Hematopoietic multipotent progenitor cell treated with erythropoietin and hydrocortisone succinate and interleukin-3 and kit ligand, for 4 days (in vitro differentiated cells): Measurements from ENCODE around the gene TMCO5A.
"Not testable (repeated sequence)": the region's sequence is repeated elsewhere in the genome, so short reads cannot be mapped to it uniquely, and the experiment has no call there.

Experiments
- DNase-seq: peaks from one replicate; pipeline ENCODE4 v3.0.0-alpha.2; 2015

TMCO5A gene

GRCh38 chr15:37934340-37934739 is at the start of gene TMCO5A:
TSS of gene TMCO5A (plus strand) at chr15:37934640. CDS start at chr15:37936324, 1,684 bp downstream.
- no peak for DNase-seq

DNA sequence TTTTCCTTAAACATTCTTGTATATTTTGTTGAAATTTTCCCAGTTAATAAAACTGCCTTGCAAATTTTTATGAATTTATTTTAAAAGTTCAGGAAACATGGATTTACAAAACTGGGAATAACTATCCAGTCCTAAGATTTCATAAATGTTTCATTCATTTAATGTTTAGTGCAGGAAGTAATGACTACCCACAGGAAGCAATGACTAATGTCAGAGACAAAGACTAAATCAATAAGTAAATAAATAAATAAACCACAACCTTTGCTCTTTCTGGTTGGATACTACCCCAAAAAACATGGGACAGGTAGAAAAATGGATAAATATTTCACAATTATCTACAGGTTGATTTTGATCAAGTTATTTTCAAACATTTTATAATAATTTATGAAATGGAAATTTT is 48.8 kb upstream of the TMCO5A start:
- no peak for DNase-seq

GRCh38 chr15:37888356-37888755 is 46.1 kb upstream of the TMCO5A start:
- no peak for DNase-seq

- peak; percentile 72 for DNase-seq
Measured at GRCh38 chr15:37891766-37892368, 42.6 kb upstream of the TMCO5A start.

DNA sequence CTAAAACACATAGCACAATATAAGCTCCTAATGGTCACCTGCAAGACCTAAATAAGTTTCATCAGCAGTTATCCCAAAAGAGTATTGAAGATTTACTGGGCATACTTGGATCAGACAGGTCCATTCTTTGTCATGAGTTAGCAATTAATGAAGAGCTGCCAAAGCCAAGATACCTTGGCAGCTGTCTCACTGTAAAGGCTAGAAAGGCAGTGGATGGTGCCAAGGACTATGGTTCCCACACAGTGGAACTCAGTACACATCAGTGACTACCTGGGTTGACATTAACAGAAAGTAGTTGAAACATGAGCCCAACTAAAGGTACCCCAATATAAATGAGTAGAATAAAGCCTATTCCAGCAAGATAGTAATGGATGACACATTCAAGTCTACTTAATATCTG is 41.1 kb upstream of the TMCO5A start:
- DNase-seq: no peak

- DNase-seq: no peak
Measured at GRCh38 chr15:37898362-37898761, 36.1 kb upstream of the TMCO5A start.

DNA sequence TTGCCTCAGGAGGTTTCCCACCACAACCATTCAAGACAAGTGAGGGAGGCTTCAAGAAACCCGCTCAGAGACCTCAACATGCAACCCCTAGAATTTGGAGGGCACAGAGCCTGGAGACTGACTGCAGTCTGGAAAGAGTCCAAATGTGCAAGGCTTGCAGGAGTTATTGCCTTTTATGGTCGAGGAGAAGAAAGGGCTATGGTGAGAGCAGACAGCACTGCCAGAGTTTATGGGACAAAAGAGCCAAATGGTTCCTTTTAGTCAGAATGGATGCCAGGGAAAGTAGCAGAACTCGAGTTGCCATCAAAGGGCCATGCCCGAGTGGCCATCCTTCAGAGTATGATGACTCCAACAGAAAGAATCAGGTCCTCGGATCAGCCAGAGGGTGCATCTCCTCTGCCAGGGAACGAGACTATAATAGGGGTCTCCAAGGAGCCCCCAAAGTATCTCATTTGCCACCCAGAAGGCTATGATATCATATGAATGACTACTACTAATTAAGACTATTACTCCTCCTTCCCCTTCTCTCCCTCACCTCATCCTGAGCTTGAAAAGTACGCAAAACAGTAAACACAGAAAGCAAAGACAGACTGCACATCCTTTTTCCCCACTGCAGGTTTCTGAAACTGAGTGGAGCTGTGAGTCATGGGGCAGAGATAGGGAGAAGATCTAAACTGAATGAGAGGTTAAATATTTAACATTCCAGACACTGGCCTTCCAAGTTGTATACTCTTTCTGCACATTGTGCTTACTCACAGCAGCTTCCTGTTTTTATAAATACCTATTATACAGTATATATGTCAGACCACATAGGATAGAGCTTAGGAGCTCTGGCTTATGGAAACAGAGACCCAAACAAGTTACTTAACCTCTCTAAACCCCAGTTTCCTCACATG is 33.9 kb upstream of the TMCO5A start:
- no peak for DNase-seq

DNA sequence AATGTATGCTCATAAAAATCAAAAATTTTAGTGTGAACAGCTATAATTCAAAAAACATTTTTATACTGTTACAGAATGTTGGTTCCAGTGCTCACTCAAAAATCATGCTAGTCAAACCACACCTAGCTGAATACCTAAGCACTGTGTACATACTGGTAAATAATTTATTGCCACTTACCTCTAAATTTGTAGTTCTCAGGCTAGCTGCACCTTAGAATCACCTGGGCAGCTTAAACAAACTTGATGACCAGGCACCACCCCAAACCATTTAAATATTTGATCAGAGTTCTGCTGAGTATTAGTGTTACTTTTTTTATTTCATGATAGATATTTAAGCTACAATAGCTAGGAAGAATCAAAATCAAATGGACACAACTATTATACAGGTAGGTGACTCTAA is 32.3 kb upstream of the TMCO5A start:
- no peak for DNase-seq

- DNase-seq: no peak
Measured at GRCh38 chr15:37903919-37904625, 30.4 kb upstream of the TMCO5A start.

DNA sequence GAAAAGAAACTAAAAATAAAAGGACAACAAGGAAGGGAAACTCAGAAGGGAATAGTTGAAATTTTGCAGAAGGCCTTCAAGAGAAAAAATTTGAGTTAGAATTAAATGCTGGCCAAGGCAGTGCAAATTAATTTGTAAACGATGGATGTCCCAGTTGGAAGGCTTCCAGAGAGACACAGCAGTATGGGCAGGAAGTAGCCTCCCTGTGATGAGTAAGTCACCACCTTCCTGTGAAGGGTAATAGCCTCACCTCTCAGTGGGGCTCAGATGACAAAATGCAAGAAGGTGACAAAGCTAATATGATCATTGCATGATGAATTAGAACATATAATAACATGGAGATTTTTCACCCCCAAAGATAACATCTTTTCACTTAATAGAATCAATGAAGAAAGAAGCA is 27.3 kb upstream of the TMCO5A start:
- DNase-seq: no peak

DNA sequence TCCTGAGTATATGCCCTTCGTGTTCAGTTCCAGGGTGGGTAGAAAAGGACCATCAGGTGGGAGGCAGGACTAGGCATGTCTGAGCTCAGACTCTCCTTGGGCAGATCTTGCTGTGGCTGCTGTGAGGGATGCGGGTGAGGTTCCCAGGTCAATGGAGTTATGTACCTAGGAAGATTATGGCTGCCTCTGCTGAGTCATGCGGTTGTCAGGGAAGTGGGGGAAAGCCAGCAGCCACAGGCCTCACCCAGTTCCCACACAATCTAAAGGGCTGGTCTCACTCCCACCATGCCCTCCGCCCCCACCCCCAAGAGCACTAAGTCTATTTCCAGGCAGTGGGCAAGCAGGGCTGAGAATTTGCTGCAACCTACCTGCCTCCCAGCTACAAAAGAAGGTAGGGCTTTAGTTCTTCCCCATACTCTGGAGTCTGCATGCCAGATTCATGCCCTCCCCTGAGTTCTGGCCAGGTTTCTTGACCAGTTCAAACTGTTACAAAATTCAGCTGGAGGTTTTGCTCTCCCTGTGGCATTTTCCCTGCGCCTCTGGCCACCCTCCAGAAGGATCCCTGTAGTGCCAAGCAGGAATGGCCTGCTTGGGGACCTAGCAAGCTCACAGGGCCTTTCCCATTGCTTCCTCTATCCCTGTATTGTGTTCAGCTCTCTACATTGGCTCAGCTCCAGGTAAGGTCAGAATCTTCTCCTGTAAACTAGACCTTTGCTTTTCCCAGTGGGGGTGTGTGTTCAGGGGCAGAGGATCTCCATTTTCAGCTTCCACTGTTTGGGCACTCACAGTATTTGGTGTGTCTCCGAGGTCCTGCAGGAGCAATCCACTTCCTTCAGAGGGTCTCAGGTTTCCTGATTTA is 12.7 kb upstream of the TMCO5A start:
- DNase-seq: peak; percentile 7

DNA sequence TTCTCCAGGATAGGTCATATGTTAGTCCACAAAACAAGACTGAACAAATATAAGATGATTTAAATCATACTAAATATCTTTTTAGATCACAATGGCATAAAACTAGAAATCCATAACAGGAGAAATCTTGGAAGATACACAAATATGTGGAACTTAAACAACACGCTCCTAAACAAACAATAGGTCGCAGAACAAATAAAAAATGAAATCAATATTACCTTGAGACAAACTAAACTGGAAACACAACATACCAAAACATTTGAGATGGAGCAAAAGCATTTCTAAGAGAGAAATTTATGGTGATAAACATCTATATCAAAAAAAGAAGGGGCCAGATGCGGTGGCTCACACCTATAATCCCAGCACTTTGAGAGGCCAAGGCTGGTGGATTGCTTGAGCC is 8.3 kb upstream of the TMCO5A start:
- DNase-seq: no peak

DNA sequence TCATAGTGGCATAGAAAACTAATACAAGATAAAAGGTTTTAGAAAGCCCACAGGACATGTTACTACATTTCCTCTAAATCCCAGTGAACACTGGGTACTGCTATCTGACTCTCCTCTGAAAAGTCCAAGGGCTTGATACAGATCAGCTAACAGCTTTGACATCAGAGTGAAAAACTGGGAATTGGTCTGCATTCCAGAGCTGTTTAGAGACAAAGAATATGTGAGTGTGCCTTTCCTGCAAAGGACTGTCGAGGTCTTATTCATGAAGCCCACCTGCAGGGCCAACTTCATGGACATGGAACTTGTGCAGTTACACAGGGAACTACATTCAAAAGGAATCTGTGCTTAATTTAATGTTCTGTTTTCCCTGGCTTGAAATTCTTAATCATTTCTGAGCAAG is 5.2 kb upstream of the TMCO5A start:
- no peak for DNase-seq

DNA sequence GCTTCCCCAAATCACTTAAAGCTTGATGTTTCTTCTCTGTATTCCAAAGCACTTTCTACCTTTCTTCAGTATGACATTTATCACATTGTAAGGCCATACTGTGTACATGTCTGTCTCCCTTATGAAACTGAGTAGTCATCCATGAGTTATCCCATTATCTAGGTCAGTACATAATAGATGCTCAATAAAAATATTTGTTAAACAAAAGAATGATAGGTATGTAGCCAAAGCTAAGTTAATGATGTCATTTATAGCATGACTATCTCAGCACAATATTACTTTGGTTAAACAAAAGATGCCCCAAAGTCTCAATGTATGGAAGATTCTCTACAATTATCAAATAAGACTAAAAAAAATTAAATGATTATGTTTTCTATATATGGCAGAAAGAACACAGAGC is 3.1 kb upstream of the TMCO5A start:
- DNase-seq: no peak

DNA sequence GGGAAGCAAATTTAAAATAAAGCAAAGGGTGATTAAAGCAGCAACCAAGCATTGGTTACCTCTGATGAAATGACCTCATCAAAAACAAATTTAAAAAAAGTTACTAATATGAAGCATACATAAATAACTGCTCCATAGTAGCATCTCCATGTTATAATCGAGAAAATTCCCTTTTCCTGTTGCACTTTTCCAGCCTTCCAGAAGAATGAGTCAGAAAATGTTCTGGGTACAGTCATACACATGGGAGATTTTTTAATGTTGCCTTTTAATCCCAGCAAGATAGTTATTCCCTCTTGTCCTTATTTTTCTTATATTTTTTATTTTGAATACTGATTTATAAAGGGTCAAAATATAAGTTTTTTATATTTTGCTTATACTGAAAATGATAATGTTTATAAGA is 2.6 kb upstream of the TMCO5A start:
- no peak for DNase-seq

GRCh38 chr15:37932549-37932948 is 1.9 kb upstream of the TMCO5A start:
- no peak for DNase-seq

DNA sequence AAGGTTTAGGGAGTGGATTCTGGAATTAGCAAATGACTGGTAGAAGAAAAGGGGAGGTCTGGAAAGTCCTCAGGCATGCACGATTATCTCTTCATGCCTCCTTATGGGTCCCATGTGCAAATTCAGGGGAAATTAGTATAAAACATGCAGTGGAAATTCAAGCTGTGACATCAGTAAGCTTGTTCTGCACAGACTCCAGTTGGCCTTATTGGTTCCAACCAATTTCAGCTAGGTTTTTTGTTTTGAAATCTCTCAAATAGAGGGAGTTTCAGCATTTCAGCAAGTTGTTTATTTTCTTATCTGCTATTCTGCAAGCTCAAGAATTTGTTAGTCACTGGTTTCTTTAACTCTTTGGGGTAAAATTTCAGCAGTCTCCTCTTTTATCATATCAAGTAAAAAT is 774 bp upstream of the TMCO5A start:
- DNase-seq: no peak

DNA sequence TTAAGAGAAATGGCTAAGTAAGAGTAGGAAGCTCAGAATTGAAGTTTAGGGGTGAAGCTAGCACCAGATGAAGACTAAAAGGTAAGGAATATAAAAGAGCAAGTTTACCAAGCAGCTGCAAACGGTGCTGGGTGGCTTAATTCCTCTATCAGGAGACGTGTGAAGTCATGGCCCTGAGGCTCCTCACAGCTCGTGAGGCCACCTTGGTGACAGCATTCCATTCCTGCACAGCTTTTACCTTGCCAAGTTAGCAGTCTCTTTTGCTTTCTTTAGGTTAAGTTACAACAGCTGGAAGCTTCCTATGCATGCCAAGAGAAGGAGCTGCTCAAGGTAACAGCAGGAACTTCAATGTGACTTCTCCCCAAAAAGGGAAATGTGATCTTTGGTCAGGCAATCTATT is 6.4 kb downstream of the TMCO5A start:
- no peak for DNase-seq

DNA sequence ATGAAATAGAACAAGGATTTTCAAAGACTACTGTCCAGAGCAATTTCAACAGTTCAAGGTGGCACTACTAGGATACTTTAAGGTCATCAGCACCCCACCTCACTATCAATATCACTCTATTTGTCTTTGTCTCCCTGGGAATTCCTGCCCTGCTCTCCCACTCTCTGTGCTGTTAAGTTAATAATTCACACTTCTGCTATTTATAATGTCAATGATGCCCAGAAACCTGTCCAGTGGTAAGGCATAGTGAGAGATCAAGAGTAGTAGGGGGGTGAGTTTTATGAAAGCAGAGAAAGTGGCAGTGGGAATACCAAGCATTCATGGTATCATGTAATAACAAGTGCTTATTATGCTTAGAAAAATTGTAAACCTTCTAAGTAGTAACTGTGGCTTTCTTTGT is 7.3 kb downstream of the TMCO5A start:
- no peak for DNase-seq

GRCh38 chr15:37951999-37952398 is 17.6 kb downstream of the TMCO5A start:
- DNase-seq: no peak

DNA sequence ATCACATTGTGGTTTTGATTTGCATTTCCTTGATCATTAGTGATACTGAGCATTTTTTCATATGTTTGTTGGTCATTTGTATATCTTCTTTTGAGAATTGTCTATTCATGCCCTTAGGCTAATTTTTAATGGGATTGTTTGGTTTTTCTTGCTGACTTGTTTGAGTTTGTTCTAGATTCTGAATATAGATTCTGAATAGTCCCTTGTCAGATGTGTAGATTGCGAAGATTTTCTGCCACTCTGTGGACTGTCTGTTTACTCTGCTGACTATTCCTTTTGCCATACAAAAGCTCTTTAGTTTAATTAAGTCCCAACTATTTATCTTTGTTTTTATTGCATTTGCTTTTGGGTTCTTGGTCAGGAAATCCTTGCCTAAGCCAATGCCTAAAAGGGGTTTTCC is 26.3 kb downstream of the TMCO5A start:
- not testable (repeated sequence) for DNase-seq

GRCh38 chr15:37967788-37968187 is 33.3 kb downstream of the TMCO5A start:
- no peak for DNase-seq

DNA sequence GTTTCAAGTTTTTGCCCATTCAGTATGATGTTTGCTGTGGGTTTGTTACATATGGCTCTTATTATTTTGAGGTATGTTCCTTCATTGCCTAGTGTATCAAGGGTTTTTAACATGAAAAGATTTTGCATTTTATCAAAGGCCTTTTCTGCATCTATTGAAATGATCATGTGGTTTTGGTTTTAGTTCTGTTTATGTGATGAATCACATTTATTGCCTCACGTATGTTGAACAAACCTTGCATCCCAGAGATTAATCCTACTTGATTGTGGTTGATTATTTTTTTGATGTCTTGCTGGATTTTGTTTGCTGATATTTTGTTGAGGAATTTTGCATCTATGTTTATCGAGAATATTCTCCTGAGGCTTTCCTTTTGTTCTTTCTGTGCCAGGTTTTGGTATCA is 39.4 kb downstream of the TMCO5A start:
- DNase-seq: no peak
